Activated CD8-positive, alpha-beta T cell treated with anti-CD3 and anti-CD28 coated beads for 36 hours (primary cell): ENCODE data around the gene TMEM108. TPM values are rescaled to one million over a fixed set of nuclear protein-coding genes. Genes with fewer than 3 reads are reported as not detected.

Experiments
- ATAC-seq: fragments of 200-7000 bp; cut with Tn5 transposase; one replicate; pipeline ENCODE4 v1.10.0; 2021; ENCODE audit warnings: mild to moderate bottlenecking, moderate library complexity
- CTCF ChIA-PET: fragments of 350-600 bp; sonication (Branson Sonifier 250); formaldehyde crosslinking; loops from one replicate; lab custom pipeline; 2021; ENCODE audit warnings: antibody characterized with exemption; lab: Charles Lee
- POLR2A ChIA-PET: fragments of 350-600 bp; sonication (Branson Sonifier 250); formaldehyde crosslinking; loops from one replicate; lab custom pipeline; 2021; ENCODE audit warnings: antibody characterized with exemption; lab: Charles Lee
- DNase-seq: peaks from one replicate; pipeline ENCODE4 v3.0.0-alpha.2; 2020
- H3K27ac Mint-ChIP-seq: one replicate; pipeline ENCODE4 v1.8.0; 2021; ENCODE audit warnings: mild to moderate bottlenecking, mixed read lengths
- H3K27me3 Mint-ChIP-seq: one replicate; pipeline ENCODE4 v1.8.0; 2021; ENCODE audit warnings: mixed read lengths
- H3K36me3 Mint-ChIP-seq: one replicate; pipeline ENCODE4 v1.8.0; 2021; ENCODE audit warnings: low read depth, mixed read lengths
- H3K4me1 Mint-ChIP-seq: one replicate; pipeline ENCODE4 v1.8.0; 2021; ENCODE audit warnings: low read depth, mixed read lengths
- H3K4me3 Mint-ChIP-seq: one replicate; pipeline ENCODE4 v1.8.0; 2021; ENCODE audit warnings: mild to moderate bottlenecking, moderate library complexity, mixed read lengths
- H3K9me3 Mint-ChIP-seq: one replicate; pipeline ENCODE4 v1.8.0; 2021; ENCODE audit warnings: mixed read lengths
- CTCF ChIP-seq: fragments of 200-600 bp; IDR thresholded peaks from one replicate; pipeline ENCODE4 v1.8.0; 2022; ENCODE audit warnings: antibody characterized with exemption, mild to moderate bottlenecking
- intact Hi-C: fragments of 100-400 bp; cut with micrococcal nuclease; formaldehyde crosslinking; loops from one replicate; pipeline ENCODE4 v1.10.0; 2022
- total RNA-seq, 2 experiments: library from RNA; stranded (reverse); gene quantifications; one replicate each; pipeline ENCODE4 v1.2.3, GENCODE V29; 2021

TMEM108 gene
- total RNA-seq, 2 experiments from 2014 or later = not detected

GRCh38 chr3:133329626-133330025, 291.4 kb downstream of the TMEM108 start:
- H3K4me3 Mint-ChIP-seq = no peak overlapping the region
- no peak overlapping the region for H3K27ac Mint-ChIP-seq
- H3K27me3 Mint-ChIP-seq = no peaks in the 10 kb centered on the region
- no peaks in the 10 kb centered on the region for H3K9me3 Mint-ChIP-seq
- no peak for DNase-seq
- no peak for TF ChIP-seq CTCF
- ChIA-PET CTCF (interaction anchor here (1.5 kb wide), 1 partner anchor 10 kb away, joined by 4 read pairs; no protein-coding TSS in a partner anchor), POLR2A (no interaction called here)
- no peak for ATAC-seq
- H3K36me3 Mint-ChIP-seq = no peaks in the 10 kb centered on the region
- no peaks in the 10 kb centered on the region for H3K4me1 Mint-ChIP-seq
- intact Hi-C loops = no loop called here

- no peaks in the 10 kb centered on the region for H3K36me3 Mint-ChIP-seq
- H3K4me3 Mint-ChIP-seq = no peak overlapping the region
- no peak for TF ChIP-seq CTCF
- ATAC-seq (no peak), DNase-seq (no peak)
- H3K27ac Mint-ChIP-seq = no peak overlapping the region
- no peaks in the 10 kb centered on the region for H3K9me3 Mint-ChIP-seq
- no peaks in the 10 kb centered on the region for H3K4me1 Mint-ChIP-seq
- ChIA-PET POLR2A (no interaction called here), CTCF (interaction anchor here (1.5 kb wide), 1 partner anchor 9 kb away, joined by 4 read pairs; no protein-coding TSS in a partner anchor)
- intact Hi-C loops = no loop called here
- no peaks in the 10 kb centered on the region for H3K27me3 Mint-ChIP-seq
These were observed 291.9 kb downstream of the TMEM108 start for GRCh38 chr3:133330065-133330464.

- no peaks in the 10 kb centered on the region for H3K4me1 Mint-ChIP-seq
- intact Hi-C loops = no loop called here
- H3K27me3 Mint-ChIP-seq = no peaks in the 10 kb centered on the region
- ATAC-seq (no peak), DNase-seq (no peak)
- H3K9me3 Mint-ChIP-seq = no peaks in the 10 kb centered on the region
- no peak for TF ChIP-seq CTCF
- ChIA-PET POLR2A (no interaction called here), CTCF (interaction anchor here (1.5 kb wide), 1 partner anchor 9 kb away, joined by 4 read pairs; no protein-coding TSS in a partner anchor)
- H3K27ac Mint-ChIP-seq = no peak overlapping the region
- H3K4me3 Mint-ChIP-seq = no peak overlapping the region
- H3K36me3 Mint-ChIP-seq = no peaks in the 10 kb centered on the region
These were observed 292.3 kb downstream of the TMEM108 start for GRCh38 chr3:133330522-133330921.

GRCh38 chr3:133354721-133355120, 316.5 kb downstream of the TMEM108 start:
- ChIA-PET CTCF (no interaction called here), POLR2A (no interaction called here)
- Mint-ChIP-seq H3K9me3 (no peaks in the 10 kb centered on the region), H3K27me3 (no peaks in the 10 kb centered on the region), H3K4me3 (no peak overlapping the region), H3K27ac (no peak overlapping the region), H3K4me1 (no peaks in the 10 kb centered on the region), H3K36me3 (no peaks in the 10 kb centered on the region)
- no peak for TF ChIP-seq CTCF
- intact Hi-C loops = no loop called here
- no peak for DNase-seq
- ATAC-seq = no peak

- Mint-ChIP-seq H3K4me3 (no peak overlapping the region), H3K27me3 (no peaks in the 10 kb centered on the region), H3K36me3 (no peaks in the 10 kb centered on the region), H3K27ac (no peak overlapping the region), H3K4me1 (no peaks in the 10 kb centered on the region), H3K9me3 (no peaks in the 10 kb centered on the region)
- CTCF ChIA-PET = no interaction called here
- POLR2A ChIA-PET = no interaction called here
- intact Hi-C loops = no loop called here
- no peak for DNase-seq
- no peak for TF ChIP-seq CTCF
- ATAC-seq = no peak
These were observed 322.3 kb downstream of the TMEM108 start for GRCh38 chr3:133360476-133360875.
